Kidney epithelial cell (primary cell): ENCODE data around the gene SLC39A11. TPM values are rescaled to one million over a fixed set of nuclear protein-coding genes. Genes with fewer than 3 reads are reported as not detected.

Source experiments
- DNase-seq: peaks from one replicate; pipeline ENCODE4 v3.0.0-alpha.2; 2010; ENCODE audit warnings: low read depth
- H3K27me3 ChIP-seq: 2 replicates; pipeline ENCODE4 v1.6.0; 2011; ENCODE audit warnings: low read length; ENCODE audit not compliant: control insufficient read depth, insufficient read depth
- H3K36me3 ChIP-seq: 2 replicates; pipeline ENCODE4 v1.5.1; 2011; ENCODE audit warnings: low read length; ENCODE audit not compliant: control insufficient read depth, insufficient read depth
- H3K4me3 ChIP-seq: 2 replicates; pipeline ENCODE4 v1.5.1; 2011; ENCODE audit warnings: low read depth, mild to moderate bottlenecking, control low read depth, low read length
- total RNA-seq: library from RNA; depleted of rRNA; stranded (reverse); fragments of >200 nt; gene quantifications from 2 replicates; pipeline ENCODE4 v1.2.3, GENCODE V29; 2015
- TF ChIP-seq, protein P1 (sequence below): IDR thresholded peaks from 2 replicates; pipeline ENCODE4 v1.5.1; 2011; ENCODE audit warnings: mild to moderate bottlenecking, moderate library complexity, low read length, control low read depth, inconsistent platforms; ENCODE audit not compliant: insufficient read depth, poor library complexity, severe bottlenecking

Gene SLC39A11
- total RNA-seq, 1 donor from 2014 or later: 13.0 TPM

- DNase-seq: no peak
- H3K4me3 ChIP-seq: no peak overlapping the region
- no peaks in the 10 kb centered on the region for H3K27me3 ChIP-seq
- H3K36me3 ChIP-seq: no peaks in the 10 kb centered on the region
- TF ChIP-seq, protein P1, sequence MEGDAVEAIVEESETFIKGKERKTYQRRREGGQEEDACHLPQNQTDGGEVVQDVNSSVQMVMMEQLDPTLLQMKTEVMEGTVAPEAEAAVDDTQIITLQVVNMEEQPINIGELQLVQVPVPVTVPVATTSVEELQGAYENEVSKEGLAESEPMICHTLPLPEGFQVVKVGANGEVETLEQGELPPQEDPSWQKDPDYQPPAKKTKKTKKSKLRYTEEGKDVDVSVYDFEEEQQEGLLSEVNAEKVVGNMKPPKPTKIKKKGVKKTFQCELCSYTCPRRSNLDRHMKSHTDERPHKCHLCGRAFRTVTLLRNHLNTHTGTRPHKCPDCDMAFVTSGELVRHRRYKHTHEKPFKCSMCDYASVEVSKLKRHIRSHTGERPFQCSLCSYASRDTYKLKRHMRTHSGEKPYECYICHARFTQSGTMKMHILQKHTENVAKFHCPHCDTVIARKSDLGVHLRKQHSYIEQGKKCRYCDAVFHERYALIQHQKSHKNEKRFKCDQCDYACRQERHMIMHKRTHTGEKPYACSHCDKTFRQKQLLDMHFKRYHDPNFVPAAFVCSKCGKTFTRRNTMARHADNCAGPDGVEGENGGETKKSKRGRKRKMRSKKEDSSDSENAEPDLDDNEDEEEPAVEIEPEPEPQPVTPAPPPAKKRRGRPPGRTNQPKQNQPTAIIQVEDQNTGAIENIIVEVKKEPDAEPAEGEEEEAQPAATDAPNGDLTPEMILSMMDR: no peak
Measured at GRCh38 chr17:73013301-73013700, 79.2 kb downstream of the SLC39A11 start.

DNA sequence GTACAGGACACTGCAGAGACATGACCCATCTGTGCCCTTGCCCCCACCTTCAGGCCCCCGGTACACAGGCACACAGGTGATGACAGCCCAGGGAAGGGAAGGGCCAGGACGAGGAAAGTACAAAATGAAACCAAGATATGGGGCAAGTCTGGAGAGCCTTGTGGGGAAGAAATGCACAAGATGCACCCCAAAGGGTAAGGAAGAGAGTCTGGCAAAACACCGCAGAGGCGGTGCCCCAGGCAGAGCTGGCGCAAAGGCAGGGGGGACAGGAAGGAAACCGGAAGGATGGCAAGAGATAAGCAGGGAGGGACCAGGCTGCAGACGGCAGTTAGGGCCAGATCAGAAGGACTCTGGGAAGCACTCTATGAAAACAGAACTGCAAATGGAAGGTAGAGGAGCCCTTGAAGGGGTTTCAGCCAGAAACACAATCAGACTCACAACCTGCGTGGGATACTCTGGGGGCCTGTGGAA lies 81.4 kb downstream of the SLC39A11 start:
- no peak overlapping the region for H3K4me3 ChIP-seq
- TF ChIP-seq, protein P1: no peak
- no peaks in the 10 kb centered on the region for H3K36me3 ChIP-seq
- H3K27me3 ChIP-seq: no peaks in the 10 kb centered on the region
- no peak for DNase-seq

DNA sequence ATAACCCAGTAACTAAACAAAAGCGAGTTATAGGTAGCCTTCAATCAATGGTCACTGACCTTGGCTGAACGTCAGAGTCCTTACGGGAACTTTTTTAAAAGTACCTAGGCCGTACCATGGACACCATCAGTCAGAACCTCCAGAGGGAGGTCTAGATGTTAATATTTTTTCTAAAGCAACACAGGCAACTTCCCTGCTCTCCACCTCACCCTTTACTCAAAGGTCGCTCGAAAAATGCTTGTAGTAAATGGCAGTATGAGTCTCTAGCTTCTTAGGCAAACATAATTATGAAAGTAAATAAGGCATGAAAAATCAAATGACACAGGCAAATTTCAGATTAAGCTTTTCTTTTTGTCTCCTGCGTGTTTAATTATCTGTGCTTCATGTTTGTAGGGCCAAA lies 82.1 kb downstream of the SLC39A11 start:
- Histone ChIP-seq H3K4me3 (no peak overlapping the region), H3K27me3 (no peaks in the 10 kb centered on the region), H3K36me3 (no peaks in the 10 kb centered on the region)
- no peak for DNase-seq
- TF ChIP-seq, protein P1: no peak

DNA sequence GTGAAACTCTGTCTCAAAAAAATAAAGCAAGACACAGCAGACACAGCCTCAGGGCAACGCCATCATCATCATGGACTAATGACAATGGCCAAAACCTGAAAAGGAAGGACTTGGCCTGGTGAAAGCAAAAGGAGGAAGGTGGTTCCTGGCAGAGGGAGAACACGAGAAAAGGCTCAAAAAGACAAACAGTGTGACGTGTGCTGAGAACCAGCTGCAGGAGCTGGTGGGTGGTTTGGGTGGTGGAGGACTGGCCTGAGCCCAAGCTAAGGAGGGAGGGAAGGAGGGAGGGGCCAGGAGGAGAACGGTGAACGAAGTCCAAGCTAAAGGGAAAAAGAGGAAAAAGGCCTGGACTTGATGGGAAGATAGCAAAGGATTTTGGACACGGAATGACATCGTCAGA lies 85.1 kb downstream of the SLC39A11 start:
- H3K27me3 ChIP-seq: no peaks in the 10 kb centered on the region
- no peaks in the 10 kb centered on the region for H3K36me3 ChIP-seq
- no peak for DNase-seq
- TF ChIP-seq, protein P1: no peak
- no peak overlapping the region for H3K4me3 ChIP-seq

DNA sequence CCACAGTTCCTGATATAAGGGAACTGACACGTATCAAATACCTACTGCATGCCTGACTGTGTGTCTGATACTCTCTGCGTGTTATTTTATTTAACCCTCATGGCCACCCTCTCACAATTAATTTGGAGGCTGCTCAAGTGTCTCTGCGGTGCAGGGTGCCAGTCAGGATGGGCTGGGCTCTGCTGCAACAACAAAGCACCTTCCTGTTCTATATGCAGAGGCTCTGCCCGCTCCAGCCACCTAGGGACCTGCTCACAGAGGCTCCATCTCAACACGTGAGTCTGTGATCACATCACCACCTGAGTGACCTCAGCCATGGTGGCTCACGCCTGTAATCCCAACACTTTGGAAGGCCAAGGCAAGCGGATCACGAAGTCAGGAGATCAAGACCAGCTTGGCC lies 87.1 kb downstream of the SLC39A11 start:
- no peak for DNase-seq
- no peaks in the 10 kb centered on the region for H3K27me3 ChIP-seq
- TF ChIP-seq, protein P1: no peak
- H3K4me3 ChIP-seq: no peak overlapping the region
- no peaks in the 10 kb centered on the region for H3K36me3 ChIP-seq

DNA sequence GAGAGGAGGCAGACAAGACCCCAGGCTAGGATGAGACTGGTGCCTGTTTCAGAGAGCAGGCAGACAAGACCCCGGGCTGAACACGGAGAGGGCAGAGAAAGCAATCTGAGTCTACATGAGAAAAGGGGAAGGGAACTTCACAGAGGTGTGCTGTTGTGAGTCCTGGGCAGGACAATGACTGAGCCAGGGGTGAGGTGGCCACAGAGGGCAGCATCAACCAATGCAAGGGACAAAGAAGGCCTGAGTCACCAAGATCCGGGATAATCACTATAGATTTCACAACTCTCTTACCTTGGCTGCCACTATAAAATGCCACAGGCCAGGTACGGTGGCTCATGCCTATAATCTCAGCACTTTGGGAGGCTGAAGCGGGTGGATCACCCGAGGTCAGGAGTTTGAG lies 89.0 kb downstream of the SLC39A11 start:
- H3K36me3 ChIP-seq: no peaks in the 10 kb centered on the region
- no peak for DNase-seq
- H3K27me3 ChIP-seq: no peaks in the 10 kb centered on the region
- TF ChIP-seq, protein P1: no peak
- H3K4me3 ChIP-seq: no peak overlapping the region
